ENCODE results near the gene FHOD1. TPM values are rescaled to one million over a fixed set of nuclear protein-coding genes. Genes with fewer than 3 reads are reported as not detected.
A peak's percentile ranks its signal among the peaks of the same experiment; 100 is the strongest.

Gene FHOD1
- polyA plus RNA-seq (ENCODE audit: insufficient read length) = 24.6 TPM

DNA sequence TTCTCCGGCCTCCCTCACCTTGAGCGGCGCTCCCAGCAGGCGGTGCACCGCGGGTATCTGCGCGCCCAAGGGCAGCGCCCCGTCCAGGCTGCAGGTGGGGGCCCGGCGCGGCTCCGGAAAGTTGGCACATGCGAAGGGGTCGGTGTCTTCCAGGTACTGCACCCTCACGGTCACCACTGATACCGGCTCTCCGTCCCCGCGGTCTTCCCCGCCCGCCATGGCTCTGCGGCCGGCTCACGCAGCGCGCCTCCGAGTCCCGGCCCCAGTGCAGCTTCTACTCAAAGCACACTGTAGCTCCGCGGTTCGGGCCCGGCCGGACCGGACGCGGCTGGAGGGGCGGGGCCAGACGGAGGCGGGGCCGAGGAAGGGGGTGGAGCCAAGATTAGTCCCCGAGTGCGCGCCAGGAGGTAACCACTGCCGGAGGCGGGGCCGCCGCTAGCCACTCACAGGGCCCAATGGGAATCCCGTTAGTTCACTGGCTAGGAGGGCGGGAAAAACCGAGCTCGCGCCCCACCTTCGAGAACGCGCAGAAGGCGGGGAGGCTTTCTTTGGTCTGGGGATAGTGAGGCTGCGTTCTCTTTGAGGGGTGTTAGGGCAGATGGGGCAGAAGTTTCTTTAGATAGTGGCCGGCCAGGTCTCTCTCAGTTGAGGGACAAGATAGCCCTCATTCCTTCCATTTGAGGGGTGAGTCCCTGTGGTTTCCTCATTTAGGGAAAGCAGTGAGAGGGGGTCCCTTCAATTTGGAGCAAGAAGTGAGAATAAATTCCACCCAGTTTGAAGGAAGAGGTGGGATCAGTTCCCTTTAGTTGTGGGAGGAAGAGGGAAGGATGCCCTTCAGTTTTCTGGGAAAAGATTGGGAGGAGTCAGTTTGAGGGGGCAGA lies at the start of gene FHOD1:
FHOD1 (minus strand) TSS at position 290 of the 881 bp plus-strand sequence; CDS start at position 219, 71 bp downstream.
- peak; percentile 83 for DNase-seq (ENCODE audit: low read depth)

DNA sequence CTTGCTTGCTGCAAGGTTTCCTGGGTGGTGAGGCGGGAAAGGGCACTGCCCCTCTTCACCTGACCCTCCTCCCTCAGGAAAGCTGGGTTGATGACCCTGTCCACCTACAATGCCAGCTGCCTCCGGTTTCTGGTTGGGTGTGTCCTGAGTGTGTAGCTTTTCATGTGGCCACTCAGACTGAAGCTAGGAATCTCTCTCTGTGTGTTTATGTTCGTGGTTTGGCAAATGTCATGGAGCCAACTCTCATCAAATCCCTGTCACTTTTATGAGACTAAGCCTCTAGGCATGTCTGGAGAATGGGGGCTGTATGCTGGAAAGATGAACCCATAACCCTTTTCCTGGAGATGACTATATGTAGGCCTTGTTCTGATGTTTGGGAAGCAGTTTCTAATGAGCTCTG lies 49.1 kb upstream of the FHOD1 start:
- no peak for DNase-seq (ENCODE audit: low read depth)

DNA sequence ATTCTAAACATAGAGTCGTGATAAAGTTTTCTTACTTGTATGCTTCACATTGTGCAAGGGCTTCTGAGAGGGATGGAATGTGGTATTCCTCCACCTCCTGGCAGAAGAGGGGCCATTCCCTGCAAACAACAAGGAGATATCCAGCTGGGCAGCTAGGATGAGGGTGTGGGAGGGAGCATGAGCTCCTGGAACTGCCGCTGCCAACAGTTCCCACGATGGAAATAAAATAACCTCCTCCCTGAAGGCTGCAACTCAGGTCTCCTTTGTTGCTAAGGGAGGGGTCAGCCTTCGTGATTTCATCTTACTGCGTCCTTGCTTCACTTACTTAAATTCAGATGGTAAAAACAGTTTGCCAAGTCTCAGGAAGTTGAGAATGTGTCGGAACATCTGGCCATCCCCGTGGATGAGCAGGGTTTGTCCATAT lies 47.7 kb upstream of the FHOD1 start:
- no peak for DNase-seq (ENCODE audit: low read depth)

DNA sequence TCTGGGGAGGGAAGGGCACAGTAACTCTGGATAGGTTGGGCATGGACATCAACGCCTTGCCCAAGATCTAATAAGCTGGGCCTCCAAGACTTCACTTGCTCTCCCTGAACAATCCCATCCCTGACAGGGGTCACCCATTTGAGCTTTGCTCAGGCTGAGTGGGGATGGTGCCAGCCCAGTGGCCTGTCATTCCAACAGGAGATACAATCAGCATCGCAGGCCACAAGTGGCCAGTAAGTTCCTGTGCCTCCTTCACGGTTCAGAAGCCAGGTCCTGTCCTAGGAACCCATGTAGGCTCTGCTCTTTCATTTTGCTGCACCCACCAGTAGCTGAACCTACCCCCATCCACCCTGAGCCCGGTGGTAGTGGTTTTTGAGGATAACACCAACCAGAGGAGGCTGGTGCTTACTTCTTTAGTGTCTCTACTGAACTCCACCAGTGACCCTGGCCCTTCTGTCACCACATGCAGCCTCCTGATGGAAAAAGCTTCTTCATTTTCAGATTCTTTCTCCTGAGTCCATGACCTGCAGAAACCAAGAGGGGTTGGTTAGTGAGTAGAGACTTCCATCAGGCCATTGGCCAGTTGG lies 47.0 kb upstream of the FHOD1 start:
- DNase-seq (ENCODE audit: low read depth) = no peak

DNA sequence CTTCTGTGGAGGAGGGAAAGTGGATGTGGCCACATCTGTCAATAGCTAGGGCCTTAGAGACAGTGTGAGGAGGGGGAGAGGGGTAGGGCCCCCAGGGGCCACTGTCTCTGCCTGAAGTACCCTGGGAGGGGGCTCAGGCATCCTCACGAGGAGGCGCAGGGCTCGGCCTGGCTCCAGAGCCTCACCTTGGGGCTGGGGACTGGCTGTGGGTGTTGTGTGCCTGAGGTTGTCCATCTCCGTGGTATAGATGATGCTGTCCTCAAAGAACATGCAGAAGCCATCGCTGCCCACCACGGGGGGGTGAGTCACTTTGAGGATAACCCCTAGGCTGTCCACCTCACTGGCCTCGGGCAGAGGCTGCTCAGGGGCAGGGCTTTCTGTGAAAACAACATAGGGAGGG lies 44.2 kb upstream of the FHOD1 start:
- no peak for DNase-seq (ENCODE audit: low read depth)

DNA sequence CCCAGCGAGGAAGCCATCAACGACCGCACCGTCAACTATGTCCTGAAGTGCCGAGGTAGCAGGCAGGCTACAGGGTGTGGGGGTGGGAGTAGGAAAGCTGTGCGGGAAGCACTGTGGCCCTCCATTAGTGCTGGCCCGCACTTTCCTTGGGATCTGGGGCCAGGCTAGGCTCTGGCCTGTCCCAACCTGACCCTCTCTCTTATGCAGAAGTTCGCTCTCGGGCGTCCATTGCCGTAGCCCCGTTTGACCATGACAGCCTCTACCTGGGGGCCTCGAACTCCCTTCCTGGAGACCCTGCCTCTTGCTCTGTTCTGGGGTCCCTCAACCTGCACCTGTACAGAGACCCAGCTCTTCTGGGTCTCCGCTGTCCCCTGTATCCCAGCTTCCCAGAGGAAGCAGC lies 40.7 kb upstream of the FHOD1 start:
- no peak for DNase-seq (ENCODE audit: low read depth)

DNA sequence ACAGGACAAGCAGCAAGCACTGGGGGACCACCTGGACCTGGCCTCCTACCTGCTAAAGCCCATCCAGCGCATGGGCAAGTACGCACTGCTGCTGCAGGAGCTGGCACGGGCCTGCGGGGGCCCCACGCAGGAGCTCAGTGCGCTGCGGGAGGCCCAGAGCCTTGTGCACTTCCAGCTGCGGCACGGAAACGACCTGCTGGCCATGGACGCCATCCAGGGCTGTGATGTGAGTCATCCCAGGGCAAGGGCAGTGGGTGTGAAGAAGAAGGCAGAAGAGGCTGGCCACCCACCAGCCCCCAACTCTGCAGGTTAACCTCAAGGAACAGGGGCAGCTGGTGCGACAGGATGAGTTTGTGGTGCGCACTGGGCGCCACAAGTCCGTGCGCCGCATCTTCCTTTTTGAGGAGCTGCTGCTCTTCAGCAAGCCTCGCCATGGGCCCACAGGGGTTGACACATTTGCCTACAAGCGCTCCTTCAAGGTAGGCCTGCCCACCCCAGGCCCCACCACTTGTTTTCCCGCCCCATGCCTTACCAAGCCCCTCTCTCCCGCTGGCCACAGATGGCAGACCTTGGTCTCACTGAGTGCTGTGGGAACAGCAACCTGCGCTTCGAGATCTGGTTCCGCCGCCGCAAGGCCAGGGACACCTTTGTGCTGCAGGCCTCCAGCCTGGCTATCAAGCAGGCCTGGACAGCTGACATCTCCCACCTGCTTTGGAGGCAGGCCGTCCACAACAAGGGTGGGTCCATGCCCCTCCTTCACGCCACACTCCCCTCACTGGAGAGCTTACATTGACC lies 39.4 kb upstream of the FHOD1 start:
- DNase-seq (ENCODE audit: low read depth) = no peak

DNA sequence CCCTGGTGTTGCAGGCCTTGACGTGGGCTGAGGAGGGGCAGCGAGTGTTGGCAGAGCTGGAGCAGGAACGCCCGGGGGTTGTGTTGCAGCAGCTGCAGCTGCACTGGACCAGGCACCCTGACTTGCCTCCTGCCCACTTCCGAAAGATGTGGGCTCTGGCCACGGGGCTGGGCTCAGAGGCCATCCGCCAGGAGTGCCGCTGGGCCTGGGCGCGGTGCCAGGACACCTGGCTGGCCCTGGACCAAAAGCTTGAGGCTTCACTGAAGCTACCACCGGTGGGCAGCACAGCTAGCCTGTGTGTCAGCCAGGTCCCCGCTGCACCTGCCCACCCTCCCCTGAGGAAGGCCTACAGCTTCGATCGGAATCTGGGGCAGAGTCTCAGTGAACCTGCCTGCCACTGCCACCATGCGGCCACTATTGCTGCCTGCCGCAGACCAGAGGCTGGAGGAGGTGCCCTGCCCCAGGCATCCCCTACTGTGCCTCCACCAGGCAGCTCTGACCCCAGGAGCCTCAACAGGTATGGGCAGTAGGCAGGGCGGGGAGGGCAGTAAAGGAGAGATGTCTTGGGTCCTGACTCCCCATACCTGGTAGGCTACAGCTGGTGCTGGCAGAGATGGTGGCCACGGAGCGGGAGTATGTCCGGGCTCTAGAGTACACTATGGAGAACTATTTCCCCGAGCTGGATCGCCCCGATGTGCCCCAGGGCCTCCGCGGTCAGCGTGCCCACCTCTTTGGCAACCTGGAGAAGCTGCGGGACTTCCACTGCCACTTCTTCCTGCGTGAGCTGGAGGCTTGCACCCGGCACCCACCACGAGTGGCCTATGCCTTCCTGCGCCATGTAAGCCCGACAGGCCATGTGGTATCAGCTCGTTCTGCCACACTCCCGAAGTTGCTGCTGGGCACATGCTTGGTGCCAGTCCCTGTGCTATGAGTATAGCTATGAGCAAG lies 37.7 kb upstream of the FHOD1 start:
- no peak for DNase-seq (ENCODE audit: low read depth)

DNA sequence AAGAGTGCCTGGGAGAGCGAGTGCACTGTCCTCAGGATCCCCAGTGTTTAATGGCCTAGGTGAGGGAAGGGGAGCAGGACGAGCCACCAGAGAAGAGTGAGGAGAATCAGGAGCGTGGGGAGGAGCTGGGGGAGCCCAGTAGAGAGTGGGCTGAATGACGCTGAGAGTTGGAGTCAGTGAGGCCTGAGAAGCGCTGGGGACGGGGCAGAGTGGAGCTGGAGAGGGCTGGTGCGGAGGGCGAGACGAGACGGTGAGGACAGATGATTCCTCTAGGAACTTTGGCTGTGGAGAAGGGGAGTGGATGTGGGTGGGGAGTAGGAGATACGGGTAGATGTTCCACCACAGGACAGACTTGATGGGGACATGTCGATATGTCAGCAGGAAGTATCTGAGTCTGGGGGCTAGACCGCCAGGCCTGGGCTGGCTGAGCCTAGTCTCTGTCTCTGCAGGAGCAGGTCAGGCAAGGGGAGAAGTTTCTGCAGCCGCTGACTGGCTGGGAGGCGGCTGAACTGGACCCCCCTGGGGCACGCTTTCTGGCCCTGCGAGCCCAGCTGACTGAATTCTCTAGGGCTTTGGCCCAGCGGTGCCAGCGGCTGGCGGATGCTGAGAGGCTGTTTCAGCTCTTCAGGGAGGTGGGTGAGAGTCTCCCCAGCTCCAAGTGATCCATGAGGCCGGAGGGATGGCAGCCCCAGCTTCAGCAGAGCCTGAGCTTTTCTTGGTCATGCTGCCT lies 36.7 kb upstream of the FHOD1 start:
- no peak for DNase-seq (ENCODE audit: low read depth)

DNA sequence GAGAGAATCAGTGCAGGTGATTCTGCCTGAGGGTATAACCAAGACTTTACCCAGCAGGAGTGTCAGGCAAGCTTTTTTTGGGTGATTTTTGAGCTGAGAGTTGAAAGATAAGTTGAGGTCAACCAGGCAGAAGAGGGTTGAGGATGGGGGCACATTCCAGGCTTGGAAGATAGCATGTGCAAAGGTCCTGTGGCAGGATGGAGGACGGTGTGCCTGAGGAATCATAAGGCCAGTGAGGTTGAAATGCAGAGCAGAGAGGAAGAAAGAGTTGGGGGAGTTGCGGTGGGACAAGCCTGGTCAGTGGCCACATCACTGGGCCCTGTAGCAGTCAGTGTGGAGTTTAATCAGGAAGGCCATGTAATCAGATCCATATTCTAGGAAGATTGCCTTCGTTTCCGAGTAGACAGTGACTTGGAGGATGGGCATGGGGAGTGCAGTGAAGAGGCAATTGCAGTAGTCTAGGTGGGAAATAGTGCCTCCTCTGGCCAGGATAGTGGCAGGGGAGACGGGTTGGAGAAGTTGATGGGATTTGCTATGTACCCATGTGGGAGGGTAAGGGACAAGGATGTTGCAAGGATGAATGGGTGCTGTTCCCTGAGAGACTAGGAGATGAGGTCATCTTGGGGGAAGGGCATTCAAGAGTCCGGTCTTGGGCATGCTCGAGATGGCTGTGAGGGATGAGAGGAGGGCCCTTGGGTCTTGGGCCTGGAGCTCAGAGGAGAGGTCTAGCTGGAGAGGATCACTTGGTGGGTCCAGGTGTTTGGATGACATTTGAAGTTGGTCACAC lies 36.0 kb upstream of the FHOD1 start:
- DNase-seq (ENCODE audit: low read depth) = no peak

DNA sequence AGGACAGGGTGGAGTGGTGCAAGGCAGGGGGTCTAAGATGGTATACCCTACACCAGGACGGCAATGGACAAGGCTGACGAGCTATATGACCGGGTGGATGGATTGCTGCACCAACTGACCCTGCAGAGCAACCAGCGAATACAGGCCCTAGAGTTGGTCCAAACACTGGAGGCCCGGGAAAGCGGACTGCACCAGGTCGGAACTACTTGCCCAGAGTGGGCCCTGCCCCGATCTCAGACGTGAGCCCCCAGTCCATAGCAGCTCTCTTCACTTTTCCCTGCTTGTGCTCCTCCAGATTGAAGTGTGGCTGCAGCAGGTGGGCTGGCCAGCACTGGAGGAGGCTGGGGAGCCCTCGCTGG lies 35.1 kb upstream of the FHOD1 start:
- no peak for DNase-seq (ENCODE audit: low read depth)

DNA sequence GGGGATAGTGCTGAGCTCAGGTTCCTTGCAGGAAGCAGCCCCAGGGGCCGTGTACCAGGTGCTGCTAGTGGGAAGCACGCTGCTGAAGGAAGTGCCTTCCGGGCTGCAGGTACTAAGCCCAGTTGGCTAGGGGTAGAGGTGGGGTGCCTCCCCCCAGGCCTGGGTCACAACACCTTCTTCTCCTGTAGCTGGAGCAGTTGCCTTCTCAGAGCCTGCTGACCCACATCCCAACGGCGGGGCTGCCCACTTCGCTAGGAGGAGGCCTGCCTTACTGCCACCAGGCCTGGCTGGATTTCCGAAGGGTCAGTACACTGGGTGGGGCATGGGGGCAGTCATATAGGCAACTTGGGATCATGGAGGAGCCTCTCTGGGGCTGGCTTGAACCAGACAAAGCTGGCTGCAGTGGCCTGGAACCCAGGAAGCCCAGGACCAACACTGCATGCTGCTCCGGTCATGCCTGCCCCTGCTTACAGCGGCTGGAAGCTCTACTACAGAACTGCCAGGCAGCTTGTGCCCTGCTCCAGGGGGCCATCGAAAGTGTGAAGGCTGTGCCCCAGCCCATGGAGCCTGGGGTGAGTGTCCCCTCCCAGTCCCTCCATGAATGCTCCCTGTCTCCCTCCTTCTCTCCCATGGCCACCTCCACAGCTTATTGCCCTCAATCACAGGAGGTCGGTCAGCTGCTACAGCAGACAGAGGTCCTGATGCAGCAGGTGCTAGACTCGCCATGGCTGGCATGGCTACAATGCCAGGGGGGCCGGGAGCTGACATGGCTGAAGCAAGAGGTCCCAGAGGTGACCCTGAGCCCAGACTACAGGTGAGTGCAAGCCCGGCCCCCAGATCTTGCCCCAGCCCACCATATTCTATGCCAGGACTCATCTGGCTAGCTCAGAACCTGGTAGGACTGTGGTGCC lies 34.5 kb upstream of the FHOD1 start:
- DNase-seq (ENCODE audit: low read depth) = no peak

DNA sequence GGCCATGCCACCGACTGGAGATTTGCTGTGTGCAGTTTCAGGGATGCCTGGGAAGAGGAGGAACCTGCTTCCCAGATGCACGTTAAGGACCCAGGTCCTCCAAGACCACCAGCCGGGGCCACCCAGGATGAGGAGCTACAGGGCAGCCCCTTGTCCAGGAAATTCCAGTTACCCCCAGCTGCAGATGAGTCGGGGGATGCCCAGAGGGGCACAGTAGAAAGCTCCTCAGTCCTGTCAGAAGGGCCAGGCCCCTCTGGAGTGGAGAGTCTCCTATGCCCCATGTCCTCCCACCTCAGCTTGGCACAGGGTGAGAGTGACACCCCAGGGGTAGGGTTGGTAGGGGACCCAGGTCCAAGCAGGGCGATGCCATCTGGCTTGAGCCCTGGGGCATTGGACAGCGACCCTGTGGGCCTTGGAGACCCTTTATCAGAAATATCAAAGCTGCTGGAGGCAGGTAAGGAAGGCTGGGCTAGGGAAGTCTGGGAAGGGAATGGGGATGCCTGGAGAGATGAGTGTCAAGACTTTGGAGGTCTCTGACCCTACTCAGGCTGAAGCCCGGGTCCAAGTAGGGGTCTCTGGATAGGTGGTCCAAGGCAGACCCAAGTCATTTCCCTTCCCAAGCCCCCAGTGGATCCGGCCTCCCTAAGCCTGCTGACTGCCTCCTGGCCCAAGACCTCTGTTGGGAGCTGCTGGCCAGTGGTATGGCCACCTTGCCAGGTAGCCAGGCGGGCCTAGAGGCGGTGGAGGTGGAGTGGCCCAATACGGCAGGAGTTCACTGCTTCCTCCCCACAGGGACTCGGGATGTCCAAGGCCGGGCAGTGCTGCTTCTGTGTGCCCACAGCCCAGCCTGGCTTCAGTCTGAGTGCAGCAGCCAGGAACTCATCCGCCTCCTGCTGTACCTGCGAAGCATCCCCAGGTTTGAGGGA lies 33.1 kb upstream of the FHOD1 start:
- DNase-seq (ENCODE audit: low read depth) = no peak

DNA sequence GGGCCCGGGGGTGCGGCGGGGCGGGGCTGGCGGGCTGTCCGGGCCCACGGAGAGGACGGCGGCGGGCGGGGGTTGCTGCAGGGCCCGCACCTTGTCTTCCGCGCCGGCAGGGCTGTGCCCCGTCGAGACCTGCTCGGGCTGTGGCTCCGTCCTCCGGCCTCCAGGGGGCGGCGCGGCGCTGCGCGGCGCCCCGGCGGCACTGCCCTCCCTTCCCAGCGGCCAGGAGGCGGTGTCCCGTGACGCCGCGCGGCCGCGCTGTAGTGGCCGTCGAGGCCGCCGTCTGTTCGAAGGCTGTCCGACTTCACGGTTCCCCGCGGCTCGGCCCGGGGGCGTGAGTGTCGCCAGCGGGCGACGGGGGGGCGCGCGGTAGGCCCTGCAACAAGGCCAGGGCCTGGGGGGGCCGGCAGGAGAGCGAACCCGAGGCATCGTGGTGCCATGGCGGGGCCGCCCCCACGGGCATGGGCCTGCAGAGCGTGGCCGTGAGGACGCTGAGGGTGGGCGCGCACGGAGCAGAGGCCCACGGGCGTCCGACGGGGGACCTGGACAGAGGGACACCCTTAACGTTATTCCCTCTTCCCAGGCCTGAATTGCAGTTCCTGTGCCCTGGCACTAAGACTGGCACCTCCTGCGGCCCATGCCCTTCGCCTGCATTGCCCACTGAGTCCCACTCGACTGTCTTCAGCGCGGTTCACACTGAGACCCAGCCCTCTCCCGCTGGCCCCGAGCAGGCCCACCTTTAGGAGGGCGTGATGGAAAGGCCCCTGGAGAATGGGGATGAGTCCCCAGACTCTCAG lies 32.2 kb upstream of the FHOD1 start, which contains the start of gene PLEKHG4:
PLEKHG4 (plus strand) TSS at position 237 of the 794 bp plus-strand sequence; CDS start at position 750, 513 bp downstream.
- DNase-seq (ENCODE audit: low read depth) = peak; percentile 47

DNA sequence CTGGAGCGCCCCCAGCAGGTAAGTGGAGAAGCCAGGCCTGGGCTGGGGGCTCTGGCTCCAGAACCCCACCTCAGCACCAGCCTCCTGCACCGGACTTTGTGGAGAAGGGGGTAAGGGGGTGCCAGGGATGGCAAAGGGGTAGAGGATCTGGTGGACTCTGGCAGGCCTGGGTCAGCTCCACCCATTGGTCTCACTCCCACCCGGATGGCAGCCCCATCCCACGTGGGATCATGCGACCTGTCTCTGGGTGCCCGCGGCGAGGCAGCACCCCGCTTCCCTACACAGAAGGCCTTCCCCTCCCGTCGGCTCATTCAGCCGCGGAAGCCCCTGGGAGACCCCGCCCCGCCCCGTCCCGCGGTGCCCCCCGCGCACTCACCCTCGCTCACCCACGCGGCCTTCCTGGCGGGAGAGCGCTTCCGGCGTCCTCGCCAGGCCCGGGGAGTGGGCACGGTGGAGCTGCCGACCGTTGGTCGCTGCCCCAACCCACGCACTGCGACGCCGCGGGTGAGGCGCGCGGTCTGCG lies 31.6 kb upstream of the FHOD1 start:
- DNase-seq (ENCODE audit: low read depth) = no peak

DNA sequence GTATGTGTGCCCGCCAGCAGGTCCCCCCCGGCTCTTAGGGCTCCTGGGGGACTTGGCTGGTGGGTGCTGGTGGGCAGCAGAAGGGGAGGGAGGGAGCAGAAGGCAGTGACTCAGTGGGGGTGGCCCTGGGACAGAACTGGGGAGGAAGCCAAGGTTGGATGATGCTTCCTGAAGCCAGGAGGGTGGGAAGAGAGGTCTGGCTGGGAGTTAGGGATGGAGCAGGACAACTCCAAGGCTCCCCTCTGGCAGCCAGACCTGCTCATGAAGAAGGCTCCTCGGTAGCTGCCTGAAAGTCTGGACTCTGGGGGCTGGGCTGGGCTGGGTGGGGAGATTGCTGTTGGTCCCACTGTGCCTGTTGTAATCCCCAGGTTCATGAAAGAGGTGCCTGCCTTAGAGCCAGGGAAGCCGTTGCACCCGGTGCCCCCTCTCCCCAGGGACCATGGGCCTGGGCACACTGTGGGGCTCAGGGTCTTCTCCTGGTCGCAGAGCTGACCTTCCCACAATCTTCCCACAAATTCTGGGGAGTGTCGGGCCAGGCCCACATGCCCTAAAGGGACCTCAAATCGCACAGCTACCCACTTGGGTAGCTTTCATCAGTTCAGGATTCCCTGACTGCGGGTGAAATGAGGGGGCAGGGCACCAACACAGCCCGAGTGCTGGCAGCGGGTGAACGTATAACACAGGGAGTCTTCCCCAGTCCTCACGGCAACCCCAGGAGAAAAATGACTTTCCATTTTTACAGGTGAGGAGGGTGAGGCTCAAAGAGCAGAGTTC lies 30.9 kb upstream of the FHOD1 start:
- DNase-seq (ENCODE audit: low read depth) = no peak
